ENCODE measurements around the gene MYL7.
A peak's percentile ranks its signal among the peaks of the same experiment; 100 is the strongest.

MYL7 gene

DNA sequence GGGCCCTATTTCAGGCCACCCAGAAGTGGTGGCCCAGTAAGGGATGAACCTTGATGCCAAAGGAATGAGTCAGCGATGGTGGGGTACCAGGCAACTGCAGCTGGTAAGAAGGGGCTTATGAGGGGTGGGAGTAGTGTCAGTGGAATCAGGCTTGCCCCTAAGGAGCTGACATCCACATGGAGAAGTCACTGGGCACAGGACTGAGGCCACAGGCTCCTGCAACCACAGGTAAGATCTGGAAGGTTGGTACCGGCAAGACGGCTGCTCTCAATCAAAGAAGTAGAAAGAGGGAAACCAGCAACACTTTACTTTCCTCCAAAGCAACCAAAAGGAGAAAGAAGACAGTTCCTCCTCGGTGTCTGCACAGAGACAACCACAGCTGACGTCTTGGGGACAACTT is 45.6 kb upstream of the MYL7 start:
- CTCF ChIA-PET: interaction anchor here (1.0 to 5.2 kb wide), 6 partner anchors 9 to 116 kb away, joined by 3 to 38 read pairs (median 4); partner anchors contain the start of gene YKT6
- TF ChIP-seq, protein P1, sequence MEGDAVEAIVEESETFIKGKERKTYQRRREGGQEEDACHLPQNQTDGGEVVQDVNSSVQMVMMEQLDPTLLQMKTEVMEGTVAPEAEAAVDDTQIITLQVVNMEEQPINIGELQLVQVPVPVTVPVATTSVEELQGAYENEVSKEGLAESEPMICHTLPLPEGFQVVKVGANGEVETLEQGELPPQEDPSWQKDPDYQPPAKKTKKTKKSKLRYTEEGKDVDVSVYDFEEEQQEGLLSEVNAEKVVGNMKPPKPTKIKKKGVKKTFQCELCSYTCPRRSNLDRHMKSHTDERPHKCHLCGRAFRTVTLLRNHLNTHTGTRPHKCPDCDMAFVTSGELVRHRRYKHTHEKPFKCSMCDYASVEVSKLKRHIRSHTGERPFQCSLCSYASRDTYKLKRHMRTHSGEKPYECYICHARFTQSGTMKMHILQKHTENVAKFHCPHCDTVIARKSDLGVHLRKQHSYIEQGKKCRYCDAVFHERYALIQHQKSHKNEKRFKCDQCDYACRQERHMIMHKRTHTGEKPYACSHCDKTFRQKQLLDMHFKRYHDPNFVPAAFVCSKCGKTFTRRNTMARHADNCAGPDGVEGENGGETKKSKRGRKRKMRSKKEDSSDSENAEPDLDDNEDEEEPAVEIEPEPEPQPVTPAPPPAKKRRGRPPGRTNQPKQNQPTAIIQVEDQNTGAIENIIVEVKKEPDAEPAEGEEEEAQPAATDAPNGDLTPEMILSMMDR (IDR thresholded peaks at IDR 0.05; ENCODE audit: insufficient read depth, low read length, missing control alignments): no peak
- DNase-seq (ENCODE audit: low read depth, low spot score): no peak
- no peak overlapping the region for H3K4me3 ChIP-seq (ENCODE audit: low read depth, low read length)
- POLR2A ChIA-PET: no interaction called here

DNA sequence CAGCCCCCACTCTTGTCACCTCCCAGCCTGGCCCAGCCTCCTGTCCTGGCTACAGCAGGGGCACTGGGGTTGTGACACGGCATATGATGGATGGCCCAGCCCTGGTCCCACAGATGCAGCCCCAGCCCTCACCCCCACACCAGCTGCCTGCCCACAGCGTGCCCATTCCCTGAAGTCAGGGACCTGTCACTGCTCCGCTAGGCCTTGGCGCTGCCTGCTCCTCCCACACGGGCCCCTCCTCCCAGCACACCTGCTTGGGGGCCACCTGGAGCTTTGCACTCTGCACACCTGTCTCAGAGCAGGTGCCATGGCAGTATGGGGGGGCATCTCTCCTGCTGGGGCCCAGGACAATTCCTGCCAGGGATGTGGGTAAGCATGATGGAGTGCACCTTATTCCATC is 44.6 kb upstream of the MYL7 start:
- H3K4me3 ChIP-seq (ENCODE audit: low read depth, low read length): no peak overlapping the region
- POLR2A ChIA-PET: no interaction called here
- no peak for DNase-seq (ENCODE audit: low read depth, low spot score)
- TF ChIP-seq, protein P1 (IDR thresholded peaks at IDR 0.05; ENCODE audit: insufficient read depth, low read length, missing control alignments): no peak
- CTCF ChIA-PET: interaction anchor here (0.8 to 5.2 kb wide), 5 partner anchors 10 to 115 kb away, joined by 3 to 38 read pairs (median 3); no protein-coding TSS in a partner anchor

DNA sequence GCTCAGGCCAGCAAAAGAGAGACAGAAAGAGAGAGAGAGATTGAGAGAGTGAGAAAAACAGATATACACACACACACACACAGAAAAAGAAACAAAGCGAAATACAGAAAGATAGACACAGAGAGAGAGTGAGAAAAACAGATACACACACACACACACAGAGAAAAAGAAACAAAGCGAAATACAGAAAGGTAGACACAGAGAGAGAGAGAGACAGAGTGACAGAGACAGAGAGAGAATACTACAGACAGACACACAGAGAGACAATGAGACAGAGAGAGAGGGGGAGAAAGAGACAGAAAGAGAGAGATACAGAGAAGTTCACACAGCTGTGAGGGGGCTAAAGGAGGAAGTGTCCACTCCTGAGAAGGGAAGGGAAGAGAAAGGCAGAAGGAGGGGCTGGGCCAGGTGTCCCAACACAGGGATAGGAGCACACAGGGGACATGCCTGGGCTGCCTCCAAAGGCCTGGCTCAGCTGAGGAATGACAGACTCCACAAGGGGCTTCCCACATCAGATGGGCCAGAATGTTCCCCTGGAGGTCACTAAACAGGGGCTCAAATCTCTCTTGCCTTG is 43.8 kb upstream of the MYL7 start:
- POLR2A ChIA-PET: no interaction called here
- CTCF ChIA-PET: interaction anchor here (5.2 kb wide), 1 partner anchor 11 kb away, joined by 38 read pairs; no protein-coding TSS in a partner anchor
- no peak for DNase-seq (ENCODE audit: low read depth, low spot score)
- TF ChIP-seq, protein P1 (IDR thresholded peaks at IDR 0.05; ENCODE audit: insufficient read depth, low read length, missing control alignments): no peak
- H3K4me3 ChIP-seq (ENCODE audit: low read depth, low read length): no peak overlapping the region

DNA sequence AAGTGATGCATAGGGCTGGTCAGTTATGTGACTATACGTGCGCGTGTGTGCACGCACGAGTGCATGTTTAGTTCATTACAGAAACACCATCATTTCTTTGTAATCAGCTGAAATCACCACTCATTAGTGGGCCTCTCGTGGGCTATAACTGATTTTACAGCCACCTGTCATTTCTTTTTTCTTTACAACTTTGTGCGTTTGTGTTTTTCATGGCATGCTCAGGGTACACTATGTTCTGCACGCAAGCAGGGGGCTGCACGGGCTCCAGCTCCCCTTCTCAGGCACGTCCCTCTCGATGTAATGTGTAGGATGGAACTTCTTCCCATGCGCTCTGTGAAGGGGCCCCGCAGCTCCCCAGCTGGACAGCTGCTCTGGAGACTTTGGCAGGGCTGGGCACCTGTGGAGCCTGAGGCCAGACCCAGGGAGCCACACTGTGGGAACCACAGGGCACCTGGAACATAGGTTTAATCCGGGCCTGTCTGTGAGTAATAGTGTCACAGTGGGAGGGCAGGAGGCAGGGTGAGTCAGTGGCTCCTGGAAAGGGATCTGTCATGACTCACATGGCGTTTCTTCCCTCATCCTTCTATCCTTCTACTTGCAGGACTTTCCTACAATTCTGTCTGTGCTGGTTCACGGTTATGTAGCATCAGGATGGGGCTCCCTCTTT is 43.2 kb upstream of the MYL7 start:
- TF ChIP-seq, protein P1 (IDR thresholded peaks at IDR 0.05; ENCODE audit: insufficient read depth, low read length, missing control alignments): no peak
- no peak overlapping the region for H3K4me3 ChIP-seq (ENCODE audit: low read depth, low read length)
- CTCF ChIA-PET: interaction anchor here (5.2 kb wide), 1 partner anchor 12 kb away, joined by 38 read pairs; no protein-coding TSS in a partner anchor
- POLR2A ChIA-PET: no interaction called here
- DNase-seq (ENCODE audit: low read depth, low spot score): peak; percentile 54

DNA sequence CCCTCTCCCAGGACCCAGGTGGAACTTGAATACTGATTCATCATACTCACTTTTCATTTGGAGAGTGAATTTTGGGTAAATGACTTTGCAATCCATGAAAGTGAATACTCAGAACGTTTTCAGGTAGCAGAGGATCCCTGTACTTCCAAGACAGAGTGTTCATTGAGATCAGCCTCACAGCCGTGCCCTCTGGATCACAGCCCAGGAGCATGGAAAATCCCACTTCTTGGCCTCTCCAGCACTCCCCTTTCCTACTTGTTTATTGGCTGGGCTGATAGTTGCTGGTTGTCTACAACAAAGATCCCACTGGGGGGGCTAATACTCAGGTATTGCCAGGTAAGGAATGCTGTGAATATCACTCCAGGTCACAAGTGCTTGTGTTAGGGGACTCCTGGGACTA is 42.3 kb upstream of the MYL7 start:
- ChIA-PET POLR2A (no interaction called here), CTCF (interaction anchor here (1.4 to 1.5 kb wide), 2 partner anchors 12 to 112 kb away, joined by 3 read pairs; no protein-coding TSS in a partner anchor)
- H3K4me3 ChIP-seq (ENCODE audit: low read depth, low read length): no peak overlapping the region
- TF ChIP-seq, protein P1 (IDR thresholded peaks at IDR 0.05; ENCODE audit: insufficient read depth, low read length, missing control alignments): no peak
- no peak for DNase-seq (ENCODE audit: low read depth, low spot score)

DNA sequence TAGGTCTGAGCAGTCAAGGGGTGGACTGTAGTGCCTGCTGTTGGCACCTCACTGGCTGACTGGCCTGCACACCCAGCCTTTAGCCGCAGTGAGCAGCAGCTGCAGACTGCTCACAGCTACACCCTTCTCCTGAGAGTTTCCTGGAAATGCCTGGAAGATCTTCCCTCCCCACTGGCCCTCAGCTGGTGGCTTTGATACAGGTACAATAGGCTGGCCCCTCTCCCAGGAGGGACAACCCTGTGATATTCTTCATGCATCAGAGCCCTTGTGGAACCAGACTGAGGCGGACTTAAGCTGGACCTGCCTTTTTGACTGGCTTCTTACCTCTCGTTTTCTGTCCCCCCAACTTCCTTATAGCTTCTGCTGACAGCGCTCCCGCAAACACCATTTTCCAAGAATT is 41.7 kb upstream of the MYL7 start:
- DNase-seq (ENCODE audit: low read depth, low spot score): no peak
- CTCF ChIA-PET: interaction anchor here (1.0 to 1.5 kb wide), 3 partner anchors 12 to 112 kb away, joined by 3 read pairs; no protein-coding TSS in a partner anchor
- TF ChIP-seq, protein P1 (IDR thresholded peaks at IDR 0.05; ENCODE audit: insufficient read depth, low read length, missing control alignments): no peak
- POLR2A ChIA-PET: no interaction called here
- H3K4me3 ChIP-seq (ENCODE audit: low read depth, low read length): no peak overlapping the region
